ENCODE results near the gene CD300LF. TPM values are rescaled to one million over a fixed set of nuclear protein-coding genes. Genes with fewer than 3 reads are reported as not detected.

CD300LF gene
- total RNA-seq, 1 donor from 2014 or later, result 38.0 TPM

DNA sequence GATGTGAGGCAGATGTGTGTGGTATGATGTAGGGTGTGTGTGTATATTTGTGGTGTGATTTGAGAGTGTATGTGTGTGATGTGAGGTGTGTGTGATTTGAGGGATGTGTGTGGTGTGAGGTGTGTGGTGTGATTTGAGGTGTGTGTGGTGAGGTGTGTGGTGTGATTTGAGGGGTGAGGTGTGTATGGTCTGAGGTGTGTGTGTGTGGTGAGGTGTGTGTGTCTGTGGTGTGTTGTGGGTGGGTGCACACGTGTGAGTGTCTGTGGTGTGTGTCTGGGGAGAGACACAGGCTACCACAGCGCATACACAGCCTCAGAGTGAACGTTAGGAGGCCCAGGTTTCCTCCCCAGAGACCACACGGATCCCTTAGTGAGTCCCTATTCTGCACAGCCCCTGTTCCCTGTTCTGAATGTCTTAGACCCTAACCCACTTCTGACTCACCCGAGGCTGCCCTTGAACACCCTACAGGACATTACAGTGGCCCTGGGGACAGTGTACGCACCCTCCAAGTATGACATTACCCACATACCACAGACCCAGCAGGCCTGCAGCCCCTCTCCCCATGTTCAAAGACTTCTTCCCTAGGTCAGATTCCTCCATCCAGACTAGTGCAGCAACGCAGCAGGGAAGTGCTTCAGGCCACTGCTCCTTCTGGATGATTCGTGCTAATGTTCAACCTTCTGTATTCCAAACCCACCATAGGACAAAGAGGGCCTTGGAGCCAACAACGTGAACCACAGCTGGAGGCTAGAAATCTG lies 20.8 kb upstream of the CD300LF start:
- no peak for ATAC-seq
- Histone ChIP-seq H3K27ac (no peak overlapping the region), H3K4me3 (no peak overlapping the region), H3K27me3 (peaks cover 9% of the 10 kb centered on the region), H3K4me1 (peaks cover 25% of the 10 kb centered on the region), H3K36me3 (no peaks in the 10 kb centered on the region), H3K9me3 (no peaks in the 10 kb centered on the region)
- intact Hi-C loops (cut with DNase I), result no loop called here
- DNase-seq, result no peak
- TF ChIP-seq CTCF (IDR thresholded peaks at IDR 0.05), result no peak

DNA sequence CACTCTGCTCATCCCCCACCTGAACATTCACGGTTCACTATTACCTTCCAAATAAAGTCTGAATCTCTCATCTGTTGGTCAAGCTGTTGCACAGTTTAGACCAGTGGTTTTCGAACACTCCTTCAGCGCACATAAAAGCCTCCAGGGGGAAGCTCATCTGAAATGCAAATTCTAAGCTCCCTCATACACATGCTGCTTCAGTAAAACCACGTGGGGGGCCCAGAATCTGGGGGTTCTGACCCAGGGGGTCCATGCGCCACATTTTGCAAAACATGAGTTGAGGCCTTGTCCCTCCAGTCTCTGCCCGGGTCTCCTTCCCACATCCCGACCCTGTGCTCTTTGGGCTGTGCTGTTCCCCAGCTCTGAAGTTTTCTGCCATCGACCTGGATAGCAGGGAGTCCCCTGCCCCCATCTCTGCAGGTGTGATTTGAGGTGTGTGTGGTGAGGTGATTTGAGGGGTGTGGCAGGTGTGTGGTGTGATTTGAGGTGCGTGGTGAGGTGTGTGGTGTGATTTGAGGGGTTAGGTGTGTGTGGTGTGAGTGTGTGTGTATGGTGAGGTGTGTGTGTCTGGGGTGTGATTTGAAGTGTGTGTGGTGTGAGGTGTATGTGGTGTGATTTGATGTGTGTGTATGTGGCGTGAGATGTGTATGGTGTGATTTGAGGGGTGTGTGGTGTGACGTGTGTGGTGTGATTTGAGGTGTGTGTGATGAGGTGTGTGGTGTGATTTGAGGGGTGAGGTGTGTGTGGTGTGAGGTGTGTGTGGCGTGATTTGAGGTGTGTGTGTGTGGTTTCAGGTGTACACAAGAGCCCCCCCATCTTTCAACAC lies 19.5 kb upstream of the CD300LF start:
- Histone ChIP-seq H3K4me1 (peaks cover 12% of the 10 kb centered on the region), H3K27me3 (no peaks in the 10 kb centered on the region), H3K36me3 (no peaks in the 10 kb centered on the region), H3K9me3 (no peaks in the 10 kb centered on the region), H3K4me3 (no peak overlapping the region), H3K27ac (no peak overlapping the region)
- intact Hi-C loops (cut with DNase I), result no loop called here
- no peak for TF ChIP-seq CTCF (IDR thresholded peaks at IDR 0.05)
- DNase-seq (no peak), ATAC-seq (no peak)

GRCh38 chr17:74731347-74731605 lies 18.6 kb upstream of the CD300LF start:
- H3K27me3 ChIP-seq, result no peaks in the 10 kb centered on the region
- H3K9me3 ChIP-seq, result no peaks in the 10 kb centered on the region
- no peak for TF ChIP-seq CTCF (IDR thresholded peaks at IDR 0.05)
- ATAC-seq (no peak), DNase-seq (peak; percentile 26)
- no peak overlapping the region for H3K27ac ChIP-seq
- H3K36me3 ChIP-seq, result no peaks in the 10 kb centered on the region
- intact Hi-C loops (cut with DNase I), result no loop called here
- no peak overlapping the region for H3K4me3 ChIP-seq
- peaks cover 2% of the 10 kb centered on the region for H3K4me1 ChIP-seq

- no peak overlapping the region for H3K27ac ChIP-seq
- no peaks in the 10 kb centered on the region for H3K9me3 ChIP-seq
- TF ChIP-seq CTCF (IDR thresholded peaks at IDR 0.05), result no peak
- H3K36me3 ChIP-seq, result no peaks in the 10 kb centered on the region
- DNase-seq (peak; percentile 55), ATAC-seq (peak; percentile 66)
- H3K4me1 ChIP-seq, result no peaks in the 10 kb centered on the region
- intact Hi-C loops (cut with DNase I), result no loop called here
- H3K4me3 ChIP-seq, result no peak overlapping the region
- H3K27me3 ChIP-seq, result no peaks in the 10 kb centered on the region
These were observed 18.0 kb upstream of the CD300LF start for GRCh38 chr17:74730491-74731346.

DNA sequence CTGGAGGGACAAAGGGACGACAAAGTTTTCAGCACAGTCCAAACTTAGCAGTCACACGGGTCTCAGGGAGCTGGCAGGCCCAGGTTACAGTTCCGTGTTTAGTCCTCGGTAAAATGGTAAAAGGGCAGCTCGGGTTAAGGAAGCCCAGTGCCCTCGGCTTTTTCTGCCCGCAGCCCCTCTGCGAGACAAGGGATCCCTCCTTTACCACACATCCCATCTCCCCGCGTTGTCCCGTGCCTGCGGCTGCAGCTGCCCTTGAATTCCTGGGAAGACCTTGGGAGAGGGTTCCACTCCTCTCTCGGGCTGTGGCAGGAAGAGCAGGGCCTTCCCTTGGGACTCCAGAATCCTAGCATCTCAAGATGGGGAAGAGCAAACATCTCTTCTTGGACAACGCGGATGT lies 17.1 kb upstream of the CD300LF start:
- Histone ChIP-seq H3K4me1 (no peaks in the 10 kb centered on the region), H3K9me3 (no peaks in the 10 kb centered on the region), H3K36me3 (no peaks in the 10 kb centered on the region), H3K27me3 (no peaks in the 10 kb centered on the region), H3K27ac (no peak overlapping the region), H3K4me3 (no peak overlapping the region)
- TF ChIP-seq CTCF (IDR thresholded peaks at IDR 0.05), result no peak
- DNase-seq (peak; percentile 33), ATAC-seq (no peak)
- intact Hi-C loops (cut with DNase I), result no loop called here
